ENCODE measurements around the gene KCNN3.

KCNN3 gene

DNA sequence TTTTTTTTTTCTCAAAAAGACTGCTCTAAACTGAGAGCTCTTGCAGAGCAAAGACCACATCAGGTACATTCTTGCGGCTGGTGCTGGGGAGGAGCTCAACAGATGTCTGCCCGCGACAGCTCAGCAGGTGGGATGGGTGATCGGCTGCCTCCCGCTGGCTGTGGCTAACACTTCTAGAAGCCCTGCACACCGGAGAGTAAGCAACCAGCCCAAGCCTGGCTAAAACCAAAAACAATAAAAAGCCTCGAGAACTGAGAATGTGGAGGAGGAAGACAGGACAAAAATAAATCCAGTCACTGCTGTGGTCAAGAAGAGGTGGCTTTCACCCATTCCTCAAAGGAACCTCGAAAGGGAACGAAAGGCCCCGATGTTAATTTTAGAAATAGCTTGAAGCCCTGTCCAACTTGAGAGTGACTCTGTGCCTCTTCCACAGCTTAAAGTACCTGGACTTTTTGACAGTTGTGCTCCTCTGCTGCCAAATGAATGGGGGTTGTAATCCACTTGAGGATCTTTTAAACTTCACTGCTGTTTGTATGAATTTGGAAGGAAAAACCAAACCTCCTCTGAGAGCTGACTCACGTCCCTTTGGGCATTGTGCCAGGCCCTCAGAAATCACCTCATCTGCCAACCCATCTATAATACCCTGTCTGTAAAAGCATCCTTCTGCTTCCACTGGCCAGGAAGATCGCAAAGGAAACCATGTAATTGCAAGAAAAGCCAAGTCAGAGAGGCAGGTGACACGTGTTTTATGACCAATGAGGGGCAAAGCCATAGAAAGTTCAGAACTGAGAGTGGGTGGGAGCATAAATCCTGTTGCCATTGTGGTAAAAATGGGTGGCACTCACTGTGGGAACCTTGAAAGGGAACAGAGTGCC is 78.6 kb downstream of the KCNN3 start:
- DNase-seq (ENCODE audit: low read depth): peak; percentile 34

GRCh38 chr1:154788886-154789285 is 81.2 kb downstream of the KCNN3 start:
- peak; percentile 5 for DNase-seq (ENCODE audit: low read depth)

- no peak for DNase-seq (ENCODE audit: low read depth)
Observed at GRCh38 chr1:154788110-154788870, 81.8 kb downstream of the KCNN3 start.

GRCh38 chr1:154786804-154787570 is 83.1 kb downstream of the KCNN3 start:
- no peak for DNase-seq (ENCODE audit: low read depth)

DNA sequence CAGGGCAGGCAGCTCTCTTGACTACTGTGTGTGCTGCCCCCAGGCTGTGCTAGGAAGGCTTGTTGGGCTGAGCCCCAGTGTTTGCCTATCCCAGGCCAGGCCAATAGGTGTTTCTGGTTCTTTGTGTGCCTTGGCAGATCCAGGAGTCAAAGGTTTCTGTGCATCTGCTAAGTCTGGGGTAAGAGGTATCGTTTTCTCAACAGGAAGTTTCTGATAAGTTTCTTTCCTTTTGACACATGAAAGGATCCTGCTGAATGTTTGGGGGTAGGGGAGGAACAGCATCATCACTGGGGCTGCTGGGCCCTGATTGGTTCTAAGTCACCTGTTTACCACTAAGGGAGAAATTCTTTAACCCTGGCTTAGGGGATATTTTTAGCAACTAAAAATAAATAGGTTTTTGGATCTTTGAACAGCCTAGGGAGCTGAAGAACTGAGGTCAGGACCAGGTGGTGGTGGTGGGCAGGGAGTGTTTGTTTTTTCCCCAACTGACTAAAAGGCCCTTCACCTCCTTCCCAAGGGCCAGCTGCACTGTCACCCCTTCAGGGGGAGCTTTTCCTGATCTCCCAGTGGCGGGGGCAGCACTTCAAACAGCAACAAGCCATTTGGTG is 85.1 kb downstream of the KCNN3 start:
- no peak for DNase-seq (ENCODE audit: low read depth)

DNA sequence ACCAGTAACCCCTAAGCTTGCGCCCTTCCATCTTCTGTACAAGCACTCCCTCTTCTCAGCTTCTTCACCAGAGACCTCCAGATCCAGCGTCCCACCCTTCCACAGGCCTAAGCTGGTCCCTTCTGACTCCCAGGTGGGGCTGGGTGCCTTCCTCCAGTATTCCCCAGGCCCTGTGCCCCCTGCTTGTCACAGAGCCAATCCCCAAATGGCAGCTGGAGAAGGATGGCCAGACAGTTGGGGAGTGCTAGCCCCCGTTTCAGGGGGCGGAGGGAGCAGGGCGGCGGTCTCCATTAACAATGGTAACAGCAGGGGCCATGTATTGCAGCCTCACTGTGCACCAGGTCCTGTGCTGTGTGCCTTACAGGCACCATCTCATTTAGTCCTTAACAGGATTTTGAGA is 85.7 kb downstream of the KCNN3 start:
- DNase-seq (ENCODE audit: low read depth): no peak

- no peak for DNase-seq (ENCODE audit: low read depth)
Observed at GRCh38 chr1:154783976-154784375, 86.1 kb downstream of the KCNN3 start.

GRCh38 chr1:154780541-154780940 is 89.5 kb downstream of the KCNN3 start:
- no peak for DNase-seq (ENCODE audit: low read depth)

- DNase-seq (ENCODE audit: low read depth): no peak
Observed at GRCh38 chr1:154779551-154780189, 90.4 kb downstream of the KCNN3 start.

DNA sequence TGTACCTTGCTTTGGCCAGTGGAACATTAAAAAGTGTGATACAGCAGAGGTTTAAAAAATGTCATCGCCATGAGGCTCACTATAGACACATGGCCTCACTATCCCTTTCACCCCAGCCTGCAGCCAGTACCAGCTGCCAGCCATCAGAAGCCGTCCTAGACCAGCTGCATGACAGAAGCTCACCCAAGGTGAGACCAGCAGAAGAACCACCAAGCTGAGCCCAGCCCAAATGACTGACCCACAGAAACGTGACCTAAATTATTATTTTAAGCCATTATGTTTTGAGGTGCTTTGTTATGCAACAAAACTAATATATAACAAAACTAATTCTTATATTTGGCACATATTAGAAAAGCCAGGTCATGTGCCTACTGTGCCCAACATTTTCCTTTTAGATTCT is 91.1 kb downstream of the KCNN3 start:
- no peak for DNase-seq (ENCODE audit: low read depth)

- no peak for DNase-seq (ENCODE audit: low read depth)
Observed at GRCh38 chr1:154778275-154778674, 91.8 kb downstream of the KCNN3 start.

GRCh38 chr1:154777781-154778180 is 92.3 kb downstream of the KCNN3 start:
- no peak for DNase-seq (ENCODE audit: low read depth)

DNA sequence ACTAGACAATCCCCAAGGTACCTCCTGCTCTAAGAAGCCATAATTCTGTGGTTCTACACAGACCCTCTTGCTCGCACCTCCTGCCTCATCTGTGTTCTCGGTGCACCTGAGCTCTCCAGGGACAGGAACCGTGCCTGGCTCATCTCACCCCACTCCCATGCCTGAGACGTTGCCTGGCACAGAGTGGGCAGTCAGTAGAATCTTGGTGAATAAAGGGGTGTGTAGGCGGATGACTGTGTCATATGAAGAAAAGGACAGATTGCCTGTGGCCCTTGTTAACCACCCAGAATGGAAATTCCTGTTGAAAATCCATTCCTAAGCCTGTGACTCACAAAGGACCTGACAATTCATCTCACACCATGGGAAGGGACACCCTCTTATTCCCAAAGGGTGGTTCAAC is 92.9 kb downstream of the KCNN3 start:
- no peak for DNase-seq (ENCODE audit: low read depth)

GRCh38 chr1:154775621-154776605 is 94.2 kb downstream of the KCNN3 start:
- DNase-seq (ENCODE audit: low read depth): no peak

DNA sequence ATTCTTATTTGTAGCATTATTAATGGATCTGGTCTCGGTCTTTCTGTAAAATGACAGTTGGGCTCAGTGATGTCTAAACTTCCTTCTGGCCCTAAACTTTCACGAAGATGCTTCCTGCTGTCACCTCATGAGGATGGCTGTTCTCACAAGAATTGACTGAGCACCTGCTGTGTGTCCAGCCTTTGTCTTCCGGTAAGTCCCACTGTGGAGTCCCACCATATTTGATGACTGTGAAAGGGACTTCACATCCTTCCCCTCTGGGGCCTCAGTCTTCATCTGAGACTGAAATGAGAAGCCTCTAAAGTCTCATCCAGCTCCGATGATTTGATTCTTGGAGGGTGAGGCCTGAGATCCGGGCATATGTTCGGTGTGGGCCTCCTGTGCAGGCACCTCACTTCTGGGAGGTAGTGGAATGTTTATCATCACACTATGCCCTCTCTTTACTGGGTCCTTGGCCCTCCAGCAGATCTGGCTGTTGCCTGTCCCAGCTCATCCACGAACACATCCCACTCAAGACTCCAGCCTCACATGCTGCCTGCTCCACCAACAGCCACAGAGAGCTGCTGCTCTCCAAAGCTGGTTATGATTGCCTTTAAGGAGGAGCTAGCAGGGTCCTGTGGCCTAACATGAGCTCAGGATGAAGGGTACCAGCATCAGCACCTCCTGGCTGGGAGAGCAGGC is 95.8 kb downstream of the KCNN3 start:
- DNase-seq (ENCODE audit: low read depth): no peak

DNA sequence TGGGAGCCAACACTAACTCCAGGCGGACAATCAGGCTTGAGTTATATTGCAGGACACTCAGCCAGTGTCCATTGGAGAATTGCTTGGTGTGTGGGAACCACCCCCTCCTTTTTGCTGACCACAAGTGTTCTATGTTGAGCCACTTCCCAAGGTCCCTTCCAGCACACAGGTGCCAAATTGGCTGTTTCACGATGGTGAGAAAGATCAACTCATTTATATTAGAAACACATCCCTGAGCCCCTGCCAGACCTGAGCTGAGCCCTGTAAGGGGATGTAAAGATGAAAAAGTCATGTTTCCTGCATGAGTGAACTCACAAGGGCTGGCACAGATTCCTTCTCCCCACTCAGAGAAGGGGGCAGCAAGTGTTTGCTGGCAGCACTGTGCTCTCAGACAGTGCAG is 96.5 kb downstream of the KCNN3 start:
- DNase-seq (ENCODE audit: low read depth): no peak

- no peak for DNase-seq (ENCODE audit: low read depth)
Observed at GRCh38 chr1:154772606-154773506, 97.2 kb downstream of the KCNN3 start.

- DNase-seq (ENCODE audit: low read depth): no peak
Observed at GRCh38 chr1:154772056-154772455, 98.0 kb downstream of the KCNN3 start.
